ENCODE results near the gene CORO7.

Gene CORO7

GRCh38 chr16:4373909-4374742, 42.3 kb downstream of the CORO7 start:
- FAIRE-seq: no peak
- DNase-seq (ENCODE audit: insufficient read length, low spot score): no peak
- TF ChIP-seq PAX5 (IDR thresholded peaks at IDR 0.05; ENCODE audit: insufficient read depth, low read length, severe bottlenecking) (no peak), POLR2AphosphoS5 (IDR thresholded peaks at IDR 0.05; ENCODE audit: low read depth, low read length) (no peak), SPI1 (IDR thresholded peaks at IDR 0.05; ENCODE audit: low read depth, low read length) (no peak), POU2F2 (IDR thresholded peaks at IDR 0.05; ENCODE audit: low read depth, low read length) (no peak), POLR2A (IDR thresholded peaks at IDR 0.05; ENCODE audit: low read depth, low read length) (no peak), TAF1 (IDR thresholded peaks at IDR 0.05; ENCODE audit: low read depth, low read length) (no peak)

GRCh38 chr16:4373356-4373908, 43.0 kb downstream of the CORO7 start:
- no peak for DNase-seq (ENCODE audit: insufficient read length, low spot score)
- FAIRE-seq: no peak
- no peak for TF ChIP-seq SPI1 (IDR thresholded peaks at IDR 0.05; ENCODE audit: low read depth, low read length)
- TF ChIP-seq PAX5 (IDR thresholded peaks at IDR 0.05; ENCODE audit: insufficient read depth, low read length, severe bottlenecking): no peak
- no peak for TF ChIP-seq POLR2A (IDR thresholded peaks at IDR 0.05; ENCODE audit: low read depth, low read length)

DNA sequence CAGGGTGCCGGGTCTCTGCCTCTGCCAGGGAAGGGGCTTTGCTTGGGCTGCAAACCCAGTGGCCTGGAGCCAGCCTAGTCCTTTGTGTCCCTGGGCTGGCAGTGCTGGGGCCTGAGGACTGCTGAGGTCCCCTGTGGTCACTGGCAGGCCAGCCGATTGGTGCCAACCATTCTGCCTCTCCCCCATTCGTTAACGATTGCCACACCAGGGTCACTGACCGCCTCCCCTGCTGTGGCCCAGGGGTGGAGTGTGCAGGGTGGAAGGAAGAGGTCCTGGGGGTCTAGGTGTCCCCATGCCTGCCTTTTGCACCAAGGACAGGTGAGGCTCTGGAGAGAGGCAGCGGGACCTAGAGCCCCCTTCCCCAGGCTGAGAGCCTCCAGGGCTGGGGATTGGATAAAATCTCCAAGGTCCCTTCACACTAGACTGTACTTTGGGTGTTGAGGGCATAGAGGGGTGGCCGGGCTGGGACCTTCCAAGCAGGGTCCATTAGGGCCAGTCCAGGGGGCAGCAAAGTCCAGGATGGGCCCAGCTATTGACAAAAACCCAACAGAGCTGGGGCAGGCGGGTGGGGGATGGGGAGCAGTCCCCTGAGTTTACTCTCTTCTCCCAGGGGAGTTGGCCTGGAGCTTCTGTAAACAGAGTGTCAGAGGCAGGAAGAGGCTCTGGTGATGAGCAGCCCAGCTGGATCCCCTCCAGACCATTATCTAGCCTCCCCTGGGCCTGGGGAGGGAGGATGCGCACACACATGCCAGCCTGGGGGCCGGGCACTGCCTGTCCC, 43.6 kb downstream of the CORO7 start:
- TF ChIP-seq TAF1 (IDR thresholded peaks at IDR 0.05; ENCODE audit: low read depth, low read length): no peak
- TF ChIP-seq SPI1 (IDR thresholded peaks at IDR 0.05; ENCODE audit: low read depth, low read length): no peak
- TF ChIP-seq PAX5 (IDR thresholded peaks at IDR 0.05; ENCODE audit: insufficient read depth, low read length, severe bottlenecking): no peak
- TF ChIP-seq POLR2A (IDR thresholded peaks at IDR 0.05; ENCODE audit: low read depth, low read length): no peak
- TF ChIP-seq POLR2AphosphoS5 (IDR thresholded peaks at IDR 0.05; ENCODE audit: low read depth, low read length): no peak
- TF ChIP-seq POU2F2 (IDR thresholded peaks at IDR 0.05; ENCODE audit: low read depth, low read length): no peak
- DNase-seq (ENCODE audit: insufficient read length, low spot score) (no peak), FAIRE-seq (no peak)

GRCh38 chr16:4372001-4372577, 44.3 kb downstream of the CORO7 start:
- TF ChIP-seq TAF1 (IDR thresholded peaks at IDR 0.05; ENCODE audit: low read depth, low read length) (no peak), POLR2AphosphoS5 (IDR thresholded peaks at IDR 0.05; ENCODE audit: low read depth, low read length) (no peak), PAX5 (IDR thresholded peaks at IDR 0.05; ENCODE audit: insufficient read depth, low read length, severe bottlenecking) (no peak), POU2F2 (IDR thresholded peaks at IDR 0.05; ENCODE audit: low read depth, low read length) (no peak), SPI1 (IDR thresholded peaks at IDR 0.05; ENCODE audit: low read depth, low read length) (no peak), POLR2A (IDR thresholded peaks at IDR 0.05; ENCODE audit: low read depth, low read length) (no peak)
- no peak for FAIRE-seq
- no peak for DNase-seq (ENCODE audit: insufficient read length, low spot score)

GRCh38 chr16:4371357-4372000, 44.9 kb downstream of the CORO7 start, which contains the start of gene VASN:
TSS of gene VASN (plus strand) at chr16:4371848. CDS start at chr16:4380878, 9,030 bp downstream.
- TF ChIP-seq SPI1 (IDR thresholded peaks at IDR 0.05; ENCODE audit: low read depth, low read length) (no peak), POU2F2 (IDR thresholded peaks at IDR 0.05; ENCODE audit: low read depth, low read length) (no peak), POLR2A (IDR thresholded peaks at IDR 0.05; ENCODE audit: low read depth, low read length) (no peak), POLR2AphosphoS5 (IDR thresholded peaks at IDR 0.05; ENCODE audit: low read depth, low read length) (no peak), PAX5 (IDR thresholded peaks at IDR 0.05; ENCODE audit: insufficient read depth, low read length, severe bottlenecking) (no peak), TAF1 (IDR thresholded peaks at IDR 0.05; ENCODE audit: low read depth, low read length) (no peak)
- DNase-seq (ENCODE audit: insufficient read length, low spot score) (peak; percentile 98), FAIRE-seq (peak; percentile 66)

DNA sequence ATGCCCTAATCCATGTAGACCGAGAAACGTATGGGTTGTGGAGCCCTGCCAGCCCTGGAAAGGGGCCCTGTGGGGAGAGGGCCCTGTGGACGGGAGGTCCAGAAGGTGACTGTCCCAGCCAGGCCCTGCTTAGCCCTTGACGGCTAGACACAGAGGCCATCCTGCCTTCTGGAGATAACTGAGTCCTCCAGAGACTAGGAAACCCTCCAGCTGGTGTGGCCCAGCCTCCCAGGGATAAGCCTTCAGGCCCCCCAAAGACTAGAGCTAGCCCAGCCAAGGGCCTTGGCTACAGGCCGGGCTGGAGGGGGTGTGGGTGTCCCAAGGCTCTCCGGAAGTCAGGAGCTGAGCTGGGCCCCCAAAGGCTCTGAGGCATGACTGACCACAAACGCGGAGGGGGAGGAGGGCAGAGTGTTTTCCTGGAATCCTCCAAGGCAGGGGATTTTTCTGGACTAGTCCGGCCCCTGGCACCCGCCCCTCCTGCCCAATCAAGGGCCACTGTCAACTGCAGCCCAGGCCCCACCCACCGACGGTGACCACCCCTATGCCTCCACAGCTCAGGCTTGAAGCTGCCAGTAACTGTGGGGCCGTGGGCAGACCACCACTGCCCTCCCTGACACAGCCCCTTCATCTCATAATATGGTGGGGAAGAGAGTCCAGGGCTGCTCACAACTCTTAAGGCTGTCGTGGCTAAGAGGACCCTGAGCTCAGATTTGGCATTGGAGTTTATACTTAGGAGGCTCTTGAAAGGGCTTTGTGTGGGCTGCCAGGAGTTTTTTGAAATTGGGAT, 45.6 kb downstream of the CORO7 start:
- DNase-seq (ENCODE audit: insufficient read length, low spot score) (no peak), FAIRE-seq (no peak)
- TF ChIP-seq POLR2A (IDR thresholded peaks at IDR 0.05; ENCODE audit: low read depth, low read length): no peak
- no peak for TF ChIP-seq TAF1 (IDR thresholded peaks at IDR 0.05; ENCODE audit: low read depth, low read length)
- TF ChIP-seq POU2F2 (IDR thresholded peaks at IDR 0.05; ENCODE audit: low read depth, low read length): no peak
- TF ChIP-seq POLR2AphosphoS5 (IDR thresholded peaks at IDR 0.05; ENCODE audit: low read depth, low read length): no peak
- TF ChIP-seq SPI1 (IDR thresholded peaks at IDR 0.05; ENCODE audit: low read depth, low read length): no peak
- TF ChIP-seq PAX5 (IDR thresholded peaks at IDR 0.05; ENCODE audit: insufficient read depth, low read length, severe bottlenecking): no peak

DNA sequence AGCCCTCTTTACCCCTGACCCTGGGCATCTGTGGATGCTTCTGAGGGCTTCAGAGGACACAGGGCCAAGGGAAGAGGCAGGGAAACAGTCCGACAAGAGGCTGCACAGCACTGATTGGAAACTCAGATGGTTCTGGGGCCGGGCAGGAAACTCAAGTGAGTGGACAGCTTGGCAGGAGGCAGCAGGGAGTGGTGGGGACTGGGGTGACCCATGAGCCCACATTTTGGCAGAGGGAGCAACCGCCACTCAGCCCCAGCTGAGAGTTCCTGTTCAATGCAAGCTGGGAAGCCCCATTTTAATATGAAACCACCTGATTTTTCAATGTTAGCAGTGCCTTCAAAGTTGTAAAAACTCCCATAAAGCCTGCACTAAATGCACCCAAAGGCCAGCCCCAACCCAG, 46.2 kb downstream of the CORO7 start:
- no peak for DNase-seq (ENCODE audit: insufficient read length, low spot score)
- TF ChIP-seq POU2F2 (IDR thresholded peaks at IDR 0.05; ENCODE audit: low read depth, low read length): no peak
- TF ChIP-seq SPI1 (IDR thresholded peaks at IDR 0.05; ENCODE audit: low read depth, low read length): no peak
- TF ChIP-seq TAF1 (IDR thresholded peaks at IDR 0.05; ENCODE audit: low read depth, low read length): no peak
- no peak for TF ChIP-seq POLR2AphosphoS5 (IDR thresholded peaks at IDR 0.05; ENCODE audit: low read depth, low read length)
- no peak for TF ChIP-seq PAX5 (IDR thresholded peaks at IDR 0.05; ENCODE audit: insufficient read depth, low read length, severe bottlenecking)
- TF ChIP-seq POLR2A (IDR thresholded peaks at IDR 0.05; ENCODE audit: low read depth, low read length): no peak
- no peak for FAIRE-seq
